WTC11 (cell line): ENCODE measurements around the gene TMEM253. TPM values are rescaled to one million over a fixed set of nuclear protein-coding genes. Genes with fewer than 3 reads are reported as not detected.

Source experiments
- ATAC-seq: fragments of 200-7000 bp; cut with Tn5 transposase; 2 replicates; pipeline ENCODE4 v1.10.0; 2021; ENCODE audit warnings: mild to moderate bottlenecking, moderate library complexity
- CTCF ChIA-PET: fragments of 300-600 bp; sonication (Branson Sonifier 250); formaldehyde crosslinking; loops from one replicate; lab custom pipeline; 2021; ENCODE audit warnings: antibody characterized with exemption; lab: Charles Lee
- POLR2A ChIA-PET: fragments of 350-600 bp; sonication (Branson Sonifier 250); formaldehyde crosslinking; loops from one replicate; lab custom pipeline; 2021; ENCODE audit warnings: antibody characterized with exemption; lab: Charles Lee
- DNase-seq: peaks from one replicate; pipeline ENCODE4 v3.0.0; 2021; ENCODE audit warnings: low spot score
- H3K27ac Mint-ChIP-seq: 2 replicates; pipeline ENCODE4 v1.8.0; 2021; ENCODE audit warnings: mixed read lengths
- H3K27me3 Mint-ChIP-seq: 2 replicates; pipeline ENCODE4 v1.8.0; 2021; ENCODE audit warnings: low read depth, mild to moderate bottlenecking, moderate library complexity, mixed read lengths
- H3K36me3 Mint-ChIP-seq: 2 replicates; pipeline ENCODE4 v1.8.0; 2021; ENCODE audit warnings: mixed read lengths
- H3K4me1 Mint-ChIP-seq: 2 replicates; pipeline ENCODE4 v1.8.0; 2022; ENCODE audit warnings: mixed read lengths
- H3K4me3 Mint-ChIP-seq: 2 replicates; pipeline ENCODE4 v1.8.0; 2021; ENCODE audit warnings: mild to moderate bottlenecking, moderate library complexity, mixed read lengths
- H3K9me3 Mint-ChIP-seq: 2 replicates; pipeline ENCODE4 v1.8.0; 2021; ENCODE audit warnings: mixed read lengths
- ATF1 ChIP-seq: sonication (generic); formaldehyde crosslinking; IDR thresholded peaks from 2 replicates; pipeline ENCODE4 v1.8.1; 2023; ENCODE audit warnings: mild to moderate bottlenecking, moderate library complexity, missing genetic modification reagents
- ATF3 ChIP-seq: sonication (generic); formaldehyde crosslinking; conservative IDR thresholded peaks from 2 replicates; pipeline ENCODE4 v1.8.1; 2022; ENCODE audit warnings: mild to moderate bottlenecking, missing genetic modification reagents
- E2F4 ChIP-seq: sonication (generic); formaldehyde crosslinking; IDR thresholded peaks from 2 replicates; pipeline ENCODE4 v1.8.1; 2022; ENCODE audit warnings: low read depth, mild to moderate bottlenecking, moderate library complexity, missing genetic modification reagents, borderline replicate concordance
- ELF4 ChIP-seq: sonication (generic); formaldehyde crosslinking; IDR thresholded peaks from 2 replicates; pipeline ENCODE4 v1.8.1; 2022; ENCODE audit warnings: low read depth, mild to moderate bottlenecking, moderate library complexity, missing genetic modification reagents
- GABPB1 ChIP-seq: sonication (generic); formaldehyde crosslinking; IDR thresholded peaks from 2 replicates; pipeline ENCODE4 v1.8.1; 2023; ENCODE audit warnings: mild to moderate bottlenecking, missing genetic modification reagents
- HMGA2 ChIP-seq: fragments of 250-450 bp; sonication (Bioruptor Pico); IDR thresholded peaks from 2 replicates; pipeline ENCODE4 v1.4.0; 2021; ENCODE audit warnings: mild to moderate bottlenecking, moderate library complexity
- JUN ChIP-seq: sonication (generic); formaldehyde crosslinking; IDR thresholded peaks from 2 replicates; pipeline ENCODE4 v1.8.0; 2023; ENCODE audit warnings: mild to moderate bottlenecking, missing genetic modification reagents
- MYBL2 ChIP-seq: sonication (generic); formaldehyde crosslinking; IDR thresholded peaks from 2 replicates; pipeline ENCODE4 v1.8.1; 2023; ENCODE audit warnings: mild to moderate bottlenecking, moderate library complexity, missing genetic modification reagents
- NR1H2 ChIP-seq: sonication (generic); formaldehyde crosslinking; IDR thresholded peaks from 2 replicates; pipeline ENCODE4 v1.9.0; 2021; ENCODE audit warnings: mild to moderate bottlenecking, moderate library complexity, missing genetic modification reagents
- NR2C2 ChIP-seq: sonication (generic); formaldehyde crosslinking; IDR thresholded peaks from 2 replicates; pipeline ENCODE4 v1.8.0; 2022; ENCODE audit warnings: mild to moderate bottlenecking, missing genetic modification reagents
- ZBTB21 ChIP-seq: sonication (generic); formaldehyde crosslinking; IDR thresholded peaks from 2 replicates; pipeline ENCODE4 v1.8.1; 2023; ENCODE audit warnings: mild to moderate bottlenecking, missing genetic modification reagents, borderline replicate concordance
- ZNF317 ChIP-seq: sonication (generic); formaldehyde crosslinking; IDR thresholded peaks from 2 replicates; pipeline ENCODE4 v1.8.1; 2023; ENCODE audit warnings: low read depth, mild to moderate bottlenecking, moderate library complexity, missing genetic modification reagents, borderline replicate concordance
- ZNF423 ChIP-seq: fragments of 250-450 bp; sonication (Bioruptor Pico); IDR thresholded peaks from 2 replicates; pipeline ENCODE4 v2.1.2; 2022; ENCODE audit warnings: mild to moderate bottlenecking, moderate library complexity
- ZNF671 ChIP-seq: fragments of 250-450 bp; sonication (Bioruptor Pico); IDR thresholded peaks from 2 replicates; pipeline ENCODE4 v1.8.0; 2021; ENCODE audit warnings: mild to moderate bottlenecking
- ZSCAN18 ChIP-seq: fragments of 250-450 bp; sonication (Bioruptor Pico); IDR thresholded peaks from 2 replicates; pipeline ENCODE4 v2.1.2; 2022; ENCODE audit warnings: mild to moderate bottlenecking, moderate library complexity
- total RNA-seq: library from RNA; stranded (reverse); gene quantifications from 3 replicates; pipeline ENCODE4 v1.2.3, GENCODE V29; 2021
- TF ChIP-seq, protein P1 (sequence below): sonication (generic); formaldehyde crosslinking; IDR thresholded peaks from 2 replicates; pipeline ENCODE4 v1.8.1; 2022; ENCODE audit warnings: mild to moderate bottlenecking, moderate library complexity, missing genetic modification reagents
- TF ChIP-seq, protein P2 (sequence below): sonication (generic); formaldehyde crosslinking; IDR thresholded peaks from 2 replicates; pipeline ENCODE4 v1.8.1; 2023; ENCODE audit warnings: mild to moderate bottlenecking, missing genetic modification reagents, moderate library complexity
- TF ChIP-seq, protein P3 (sequence below): fragments of 250-450 bp; sonication (Bioruptor Pico); conservative IDR thresholded peaks from 2 replicates; pipeline ENCODE4 v1.9.0; 2021; ENCODE audit warnings: mild to moderate bottlenecking
- TF ChIP-seq, protein P4 (sequence below): sonication (generic); formaldehyde crosslinking; IDR thresholded peaks from 2 replicates; pipeline ENCODE4 v1.8.0; 2022; ENCODE audit warnings: mild to moderate bottlenecking, missing genetic modification reagents

The TMEM253 gene
- total RNA-seq, 1 experiment from 2014 or later: 1.7 TPM

DNA sequence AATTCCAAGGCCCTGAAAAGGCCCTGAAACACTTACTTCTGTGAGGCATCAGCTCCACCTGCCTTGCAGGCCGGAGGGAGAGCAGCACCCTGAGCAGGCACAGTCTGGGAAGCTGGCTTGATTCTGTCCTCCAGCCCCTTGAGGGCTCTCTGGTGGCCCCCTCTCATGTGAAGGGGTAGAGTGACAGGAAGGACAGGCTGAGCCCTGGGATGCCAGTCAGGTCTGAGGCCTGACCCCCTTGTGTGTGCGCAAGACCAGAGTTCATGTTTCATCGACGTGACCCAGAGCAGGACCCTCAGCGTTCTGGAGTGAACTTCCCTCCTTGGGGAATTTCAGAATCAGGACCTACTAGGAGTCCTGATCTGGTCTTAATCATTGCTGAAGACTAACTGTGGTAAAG is 42.0 kb upstream of the TMEM253 start (continued):
- TF ChIP-seq ATF3 (CRISPR knock-in tag): no peak
- no peak for TF ChIP-seq ZNF317 (CRISPR knock-in tag)
- TF ChIP-seq, protein P1, sequence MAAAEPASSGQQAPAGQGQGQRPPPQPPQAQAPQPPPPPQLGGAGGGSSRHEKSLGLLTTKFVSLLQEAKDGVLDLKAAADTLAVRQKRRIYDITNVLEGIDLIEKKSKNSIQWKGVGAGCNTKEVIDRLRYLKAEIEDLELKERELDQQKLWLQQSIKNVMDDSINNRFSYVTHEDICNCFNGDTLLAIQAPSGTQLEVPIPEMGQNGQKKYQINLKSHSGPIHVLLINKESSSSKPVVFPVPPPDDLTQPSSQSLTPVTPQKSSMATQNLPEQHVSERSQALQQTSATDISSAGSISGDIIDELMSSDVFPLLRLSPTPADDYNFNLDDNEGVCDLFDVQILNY (CRISPR knock-in tag): no peak
- TF ChIP-seq ZBTB21 (CRISPR knock-in tag): no peak
- no peak for TF ChIP-seq JUN (CRISPR knock-in tag)

DNA sequence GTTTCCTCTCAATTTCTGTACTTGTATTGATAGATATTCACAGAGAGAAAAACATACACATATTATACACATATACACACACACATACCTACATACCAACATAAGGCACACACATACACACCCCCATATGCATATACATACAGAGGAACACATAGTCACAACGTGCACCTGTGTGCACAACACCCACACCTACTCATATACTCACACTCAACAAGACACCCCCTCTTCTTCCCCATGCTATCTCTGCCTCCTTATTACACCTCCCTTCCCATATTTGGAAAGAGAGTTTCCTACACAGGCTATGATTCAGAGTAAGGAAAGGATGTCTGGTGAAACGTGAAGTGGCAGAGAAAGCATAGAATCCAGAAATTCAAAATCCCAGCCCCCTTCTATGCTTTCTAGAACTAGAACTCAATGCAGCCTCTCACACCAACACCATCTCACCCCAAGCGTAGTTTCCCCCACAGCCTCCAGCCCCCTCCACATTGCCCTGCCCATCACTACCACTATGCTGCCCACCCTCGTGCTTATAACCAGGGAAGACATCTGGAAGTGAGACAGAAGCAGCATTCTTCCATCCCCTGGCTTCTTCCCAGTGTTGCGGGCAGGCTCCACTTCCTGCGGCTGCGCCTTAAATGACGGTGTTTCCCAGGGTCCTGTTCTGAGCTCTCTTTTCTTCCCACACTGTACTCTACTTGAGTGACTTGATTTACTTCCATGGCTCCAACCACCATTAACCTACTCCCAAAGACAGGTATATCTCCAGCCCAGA is 40.8 kb upstream of the TMEM253 start:
- Mint-ChIP-seq H3K27ac (no peak overlapping the region), H3K9me3 (no peaks in the 10 kb centered on the region), H3K27me3 (no peaks in the 10 kb centered on the region), H3K4me1 (peaks cover 7% of the 10 kb centered on the region), H3K4me3 (no peak overlapping the region), H3K36me3 (no peaks in the 10 kb centered on the region)
- TF ChIP-seq ZNF671 (CRISPR knock-in tag): no peak
- no peak for TF ChIP-seq NR2C2 (CRISPR knock-in tag)
- TF ChIP-seq MYBL2 (CRISPR knock-in tag): no peak
- ATAC-seq (no peak), DNase-seq (no peak)
- ChIA-PET CTCF (interaction anchor here (1.5 to 4.8 kb wide), 4 partner anchors 9 to 45 kb away, joined by 9 to 39 read pairs (median 16); no protein-coding TSS in a partner anchor), POLR2A (no interaction called here)

DNA sequence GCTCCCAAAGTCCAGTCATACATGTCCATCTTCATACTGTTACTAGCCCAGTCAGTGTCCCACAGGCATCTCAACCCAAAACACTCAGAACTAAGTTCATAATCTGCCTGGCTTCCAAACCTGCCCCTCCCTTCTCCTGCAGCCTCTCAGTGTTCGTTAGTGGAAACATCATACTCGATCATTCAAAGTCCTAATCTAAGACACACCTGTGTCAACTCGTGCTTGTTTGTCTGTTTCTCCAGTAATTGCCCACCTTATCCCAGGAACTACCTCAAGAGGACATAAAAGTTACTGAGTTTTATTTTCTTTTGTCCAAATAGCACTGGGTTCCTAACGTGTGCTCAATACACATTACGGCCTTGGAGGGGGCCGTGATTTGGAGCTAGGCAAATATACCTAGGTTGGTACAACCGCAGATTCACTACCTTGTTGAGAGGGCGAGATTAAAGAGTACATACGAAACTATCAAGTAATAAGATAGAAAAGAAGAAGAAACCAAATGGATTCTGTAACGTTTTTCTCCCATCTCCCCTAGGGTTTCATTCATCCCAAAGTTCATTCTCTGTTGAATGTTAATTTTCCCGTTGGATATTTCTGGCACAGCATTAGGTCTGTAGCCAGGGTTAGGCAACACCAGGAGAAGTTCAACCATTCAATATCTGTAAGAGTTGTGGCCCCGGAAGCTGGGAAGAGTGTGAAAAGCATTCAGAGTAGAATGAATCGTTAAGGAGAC is 40.1 kb upstream of the TMEM253 start:
- Mint-ChIP-seq H3K27me3 (0 out of 2 replicates have a peak, but pooled peaks cover 2% of the 10 kb centered on the region), H3K4me3 (no peak overlapping the region), H3K9me3 (no peaks in the 10 kb centered on the region), H3K36me3 (no peaks in the 10 kb centered on the region), H3K27ac (no peak overlapping the region), H3K4me1 (peaks cover 2% of the 10 kb centered on the region)
- ChIA-PET POLR2A (no interaction called here), CTCF (interaction anchor here (1.1 to 3.1 kb wide), 6 partner anchors 21 to 89 kb away, joined by 4 to 17 read pairs (median 6); no protein-coding TSS in a partner anchor)
- no peak for DNase-seq
- ATAC-seq: no peak
- TF ChIP-seq NR1H2 (CRISPR knock-in tag) (no peak), GABPB1 (CRISPR knock-in tag) (0 out of 2 replicates have a peak, but pooled peaks have one; percentile 11)
- TF ChIP-seq, protein P2, sequence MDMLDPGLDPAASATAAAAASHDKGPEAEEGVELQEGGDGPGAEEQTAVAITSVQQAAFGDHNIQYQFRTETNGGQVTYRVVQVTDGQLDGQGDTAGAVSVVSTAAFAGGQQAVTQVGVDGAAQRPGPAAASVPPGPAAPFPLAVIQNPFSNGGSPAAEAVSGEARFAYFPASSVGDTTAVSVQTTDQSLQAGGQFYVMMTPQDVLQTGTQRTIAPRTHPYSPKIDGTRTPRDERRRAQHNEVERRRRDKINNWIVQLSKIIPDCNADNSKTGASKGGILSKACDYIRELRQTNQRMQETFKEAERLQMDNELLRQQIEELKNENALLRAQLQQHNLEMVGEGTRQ (CRISPR knock-in tag): no peak

- POLR2A ChIA-PET: no interaction called here
- DNase-seq (no peak), ATAC-seq (no peak)
- no peaks in the 10 kb centered on the region for H3K36me3 Mint-ChIP-seq
- CTCF ChIA-PET: interaction anchor here (0.7 to 3.1 kb wide), 7 partner anchors 22 to 90 kb away, joined by 3 to 17 read pairs (median 6); no protein-coding TSS in a partner anchor
- H3K9me3 Mint-ChIP-seq: no peaks in the 10 kb centered on the region
- 0 out of 2 replicates have a peak, but pooled peaks cover 2% of the 10 kb centered on the region for H3K27me3 Mint-ChIP-seq
- H3K4me3 Mint-ChIP-seq: no peak overlapping the region
- H3K27ac Mint-ChIP-seq: no peak overlapping the region
- no peaks in the 10 kb centered on the region; the same call in 1 of the 2 replicates for H3K4me1 Mint-ChIP-seq
- TF ChIP-seq HMGA2: no peak
- TF ChIP-seq ZNF671 (CRISPR knock-in tag): no peak
- TF ChIP-seq ELF4 (CRISPR knock-in tag): no peak
- TF ChIP-seq, protein P3, sequence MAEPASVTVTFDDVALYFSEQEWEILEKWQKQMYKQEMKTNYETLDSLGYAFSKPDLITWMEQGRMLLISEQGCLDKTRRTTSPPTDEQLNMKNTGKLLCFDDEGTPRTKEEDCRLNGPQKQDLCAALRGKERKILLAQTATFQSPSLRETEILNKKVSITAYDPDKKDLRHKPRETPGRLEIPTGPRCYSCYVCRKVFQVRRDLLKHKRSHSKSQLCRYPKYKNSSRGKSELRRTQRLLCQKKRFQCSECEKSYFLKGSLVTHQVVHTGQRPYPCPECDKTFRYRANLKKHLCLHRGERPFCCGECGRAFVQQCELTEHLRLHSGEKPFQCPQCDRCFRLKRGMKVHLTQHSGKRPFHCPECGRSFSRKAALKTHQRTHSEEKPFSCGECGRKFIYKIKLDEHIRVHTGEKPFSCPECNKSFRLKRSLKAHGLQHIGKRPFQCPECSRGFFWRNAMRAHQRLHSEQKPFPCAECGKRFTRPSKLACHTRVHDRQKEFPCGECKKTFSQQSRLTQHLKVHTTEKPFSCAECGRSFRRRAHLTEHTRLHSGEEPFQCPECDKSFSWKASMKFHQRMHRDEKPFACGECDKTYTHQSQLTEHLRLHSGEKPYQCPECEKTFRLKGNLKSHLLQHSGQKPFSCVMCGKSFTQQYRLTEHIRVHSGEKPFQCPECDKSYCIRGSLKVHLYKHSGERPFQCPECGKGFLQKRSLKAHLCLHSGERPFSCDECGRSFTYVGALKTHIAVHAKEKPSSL: no peak
- TF ChIP-seq ZSCAN18 (CRISPR knock-in tag): no peak
- no peak for TF ChIP-seq ATF1 (CRISPR knock-in tag)
- no peak for TF ChIP-seq ZNF423 (CRISPR knock-in tag)
- TF ChIP-seq, protein P4, sequence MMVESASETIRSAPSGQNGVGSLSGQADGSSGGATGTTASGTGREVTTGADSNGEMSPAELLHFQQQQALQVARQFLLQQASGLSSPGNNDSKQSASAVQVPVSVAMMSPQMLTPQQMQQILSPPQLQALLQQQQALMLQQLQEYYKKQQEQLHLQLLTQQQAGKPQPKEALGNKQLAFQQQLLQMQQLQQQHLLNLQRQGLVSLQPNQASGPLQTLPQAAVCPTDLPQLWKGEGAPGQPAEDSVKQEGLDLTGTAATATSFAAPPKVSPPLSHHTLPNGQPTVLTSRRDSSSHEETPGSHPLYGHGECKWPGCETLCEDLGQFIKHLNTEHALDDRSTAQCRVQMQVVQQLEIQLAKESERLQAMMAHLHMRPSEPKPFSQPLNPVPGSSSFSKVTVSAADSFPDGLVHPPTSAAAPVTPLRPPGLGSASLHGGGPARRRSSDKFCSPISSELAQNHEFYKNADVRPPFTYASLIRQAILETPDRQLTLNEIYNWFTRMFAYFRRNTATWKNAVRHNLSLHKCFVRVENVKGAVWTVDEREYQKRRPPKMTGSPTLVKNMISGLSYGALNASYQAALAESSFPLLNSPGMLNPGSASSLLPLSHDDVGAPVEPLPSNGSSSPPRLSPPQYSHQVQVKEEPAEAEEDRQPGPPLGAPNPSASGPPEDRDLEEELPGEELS (CRISPR knock-in tag): no peak
- TF ChIP-seq MYBL2 (CRISPR knock-in tag): no peak
- TF ChIP-seq E2F4 (CRISPR knock-in tag): no peak
Measured at GRCh38 chr14:21061347-21061668, 39.6 kb upstream of the TMEM253 start.
